BLaER1 (cell line): ENCODE data around the gene MYO1B.
A peak's percentile ranks its signal among the peaks of the same experiment; 100 is the strongest.

Experiments
- H3K27ac ChIP-seq: shearing (Covaris generic); formaldehyde crosslinking; 2 replicates; pipeline ENCODE4 v1.8.1; 2022
- H3K27me3 ChIP-seq: shearing (Covaris generic); formaldehyde crosslinking; 2 replicates; pipeline ENCODE4 v1.8.1; 2022
- H3K36me3 ChIP-seq: shearing (Covaris generic); formaldehyde crosslinking; 2 replicates; pipeline ENCODE4 v1.8.1; 2022
- H3K4me1 ChIP-seq: shearing (Covaris generic); formaldehyde crosslinking; 2 replicates; pipeline ENCODE4 v1.8.1; 2022
- H3K4me2 ChIP-seq: shearing (Covaris generic); formaldehyde crosslinking; 2 replicates; pipeline ENCODE4 v1.8.1; 2022
- H3K4me3 ChIP-seq: shearing (Covaris generic); formaldehyde crosslinking; 2 replicates; pipeline ENCODE4 v1.8.1; 2022
- H3K9ac ChIP-seq: shearing (Covaris generic); formaldehyde crosslinking; 2 replicates; pipeline ENCODE4 v1.8.1; 2022
- H3K9me3 ChIP-seq: shearing (Covaris generic); formaldehyde crosslinking; 2 replicates; pipeline ENCODE4 v1.8.1; 2022
- H4K20me1 ChIP-seq: shearing (Covaris generic); formaldehyde crosslinking; 2 replicates; pipeline ENCODE4 v1.8.1; 2022
- Cebpa-rat ChIP-seq: shearing (Covaris generic); IDR thresholded peaks from 2 replicates; pipeline ENCODE4 v1.8.1; 2022

The MYO1B gene

GRCh38 chr2:191270306-191271161 lies 25.3 kb downstream of the MYO1B start:
- Histone ChIP-seq H3K36me3 (peaks cover 19% of the 10 kb centered on the region; the same call in 1 of the 2 replicates), H3K9ac (no peak overlapping the region), H3K27me3 (no peaks in the 10 kb centered on the region), H4K20me1 (peaks cover 65% of the 10 kb centered on the region), H3K9me3 (peaks cover 20% of the 10 kb centered on the region), H3K4me3 (no peak overlapping the region), H3K4me1 (peaks cover 18% of the 10 kb centered on the region), H3K4me2 (no peak overlapping the region), H3K27ac (no peak overlapping the region)
- TF ChIP-seq Cebpa-rat: no peak

GRCh38 chr2:191272064-191272463 lies 26.9 kb downstream of the MYO1B start:
- TF ChIP-seq Cebpa-rat: no peak
- Histone ChIP-seq H3K4me2 (no peak overlapping the region), H4K20me1 (peaks cover 63% of the 10 kb centered on the region), H3K27ac (no peak overlapping the region), H3K9ac (no peak overlapping the region), H3K36me3 (peaks cover 27% of the 10 kb centered on the region), H3K4me3 (no peak overlapping the region), H3K9me3 (peaks cover 17% of the 10 kb centered on the region), H3K27me3 (no peaks in the 10 kb centered on the region), H3K4me1 (peaks cover 18% of the 10 kb centered on the region)

- peak overlapping the region; percentile 44 for H3K4me2 ChIP-seq
- H3K4me3 ChIP-seq: no peak overlapping the region
- no peaks in the 10 kb centered on the region for H3K27me3 ChIP-seq
- peaks cover 31% of the 10 kb centered on the region for H3K36me3 ChIP-seq
- H3K27ac ChIP-seq: no peak overlapping the region
- peaks cover 2% of the 10 kb centered on the region; the same call in 1 of the 2 replicates for H3K9me3 ChIP-seq
- no peak for TF ChIP-seq Cebpa-rat
- no peak overlapping the region for H3K9ac ChIP-seq
- peaks cover 51% of the 10 kb centered on the region for H4K20me1 ChIP-seq
- peaks cover 18% of the 10 kb centered on the region for H3K4me1 ChIP-seq
Measured at GRCh38 chr2:191274413-191274815, 29.2 kb downstream of the MYO1B start.

- Histone ChIP-seq H3K27me3 (no peaks in the 10 kb centered on the region), H3K4me1 (peaks cover 18% of the 10 kb centered on the region), H3K9me3 (no peaks in the 10 kb centered on the region), H3K4me3 (no peak overlapping the region), H3K36me3 (peaks cover 54% of the 10 kb centered on the region), H3K4me2 (no peak overlapping the region), H3K27ac (no peak overlapping the region), H3K9ac (no peak overlapping the region), H4K20me1 (peaks cover 29% of the 10 kb centered on the region)
- no peak for TF ChIP-seq Cebpa-rat
Measured at GRCh38 chr2:191276792-191277465, 31.7 kb downstream of the MYO1B start.

GRCh38 chr2:191280290-191280689 lies 35.1 kb downstream of the MYO1B start:
- H3K27me3 ChIP-seq: no peaks in the 10 kb centered on the region
- no peak overlapping the region for H3K4me3 ChIP-seq
- H3K9me3 ChIP-seq: no peaks in the 10 kb centered on the region
- H3K4me1 ChIP-seq: no peaks in the 10 kb centered on the region
- no peak overlapping the region for H3K4me2 ChIP-seq
- no peak for TF ChIP-seq Cebpa-rat
- H4K20me1 ChIP-seq: peaks cover 5% of the 10 kb centered on the region; the same call in 1 of the 2 replicates
- peaks cover 85% of the 10 kb centered on the region for H3K36me3 ChIP-seq
- H3K27ac ChIP-seq: no peak overlapping the region
- H3K9ac ChIP-seq: no peak overlapping the region

- no peaks in the 10 kb centered on the region for H3K27me3 ChIP-seq
- no peak overlapping the region for H3K9ac ChIP-seq
- H3K36me3 ChIP-seq: peaks cover 92% of the 10 kb centered on the region
- no peaks in the 10 kb centered on the region for H3K9me3 ChIP-seq
- peaks cover 5% of the 10 kb centered on the region; the same call in 1 of the 2 replicates for H4K20me1 ChIP-seq
- H3K4me1 ChIP-seq: no peaks in the 10 kb centered on the region
- H3K27ac ChIP-seq: no peak overlapping the region
- H3K4me2 ChIP-seq: no peak overlapping the region
- TF ChIP-seq Cebpa-rat: no peak
- H3K4me3 ChIP-seq: no peak overlapping the region
Measured at GRCh38 chr2:191280834-191281756, 35.9 kb downstream of the MYO1B start.

- no peaks in the 10 kb centered on the region for H3K4me1 ChIP-seq
- no peak for TF ChIP-seq Cebpa-rat
- H3K4me3 ChIP-seq: no peak overlapping the region
- no peak overlapping the region for H3K27ac ChIP-seq
- H3K27me3 ChIP-seq: no peaks in the 10 kb centered on the region
- H3K9me3 ChIP-seq: no peaks in the 10 kb centered on the region
- H3K36me3 ChIP-seq: peaks cover 55% of the 10 kb centered on the region
- no peak overlapping the region for H3K4me2 ChIP-seq
- H3K9ac ChIP-seq: no peak overlapping the region
- no peaks in the 10 kb centered on the region; the same call in 1 of the 2 replicates for H4K20me1 ChIP-seq
Measured at GRCh38 chr2:191285252-191285651, 40.0 kb downstream of the MYO1B start.

GRCh38 chr2:191287820-191288219 lies 42.6 kb downstream of the MYO1B start:
- no peak overlapping the region for H3K27ac ChIP-seq
- H3K27me3 ChIP-seq: no peaks in the 10 kb centered on the region
- H3K36me3 ChIP-seq: peaks cover 32% of the 10 kb centered on the region
- H4K20me1 ChIP-seq: peaks cover 9% of the 10 kb centered on the region; the same call in 1 of the 2 replicates
- no peak overlapping the region for H3K4me2 ChIP-seq
- H3K9ac ChIP-seq: no peak overlapping the region
- H3K4me1 ChIP-seq: no peaks in the 10 kb centered on the region
- no peak for TF ChIP-seq Cebpa-rat
- no peaks in the 10 kb centered on the region for H3K9me3 ChIP-seq
- H3K4me3 ChIP-seq: no peak overlapping the region

GRCh38 chr2:191289049-191289448 lies 43.8 kb downstream of the MYO1B start:
- no peak overlapping the region for H3K4me3 ChIP-seq
- no peak for TF ChIP-seq Cebpa-rat

More at GRCh38 chr2:191289049-191289448, 43.8 kb downstream of the MYO1B start:
- H4K20me1 ChIP-seq: peaks cover 13% of the 10 kb centered on the region; the same call in 1 of the 2 replicates
- no peak overlapping the region for H3K4me2 ChIP-seq
- peaks cover 20% of the 10 kb centered on the region for H3K36me3 ChIP-seq
- no peaks in the 10 kb centered on the region for H3K27me3 ChIP-seq
- no peaks in the 10 kb centered on the region for H3K9me3 ChIP-seq
- no peak overlapping the region for H3K27ac ChIP-seq
- no peak overlapping the region for H3K9ac ChIP-seq
- no peaks in the 10 kb centered on the region for H3K4me1 ChIP-seq
